ENCODE measurements around the gene CREB3L2.

The CREB3L2 gene

DNA sequence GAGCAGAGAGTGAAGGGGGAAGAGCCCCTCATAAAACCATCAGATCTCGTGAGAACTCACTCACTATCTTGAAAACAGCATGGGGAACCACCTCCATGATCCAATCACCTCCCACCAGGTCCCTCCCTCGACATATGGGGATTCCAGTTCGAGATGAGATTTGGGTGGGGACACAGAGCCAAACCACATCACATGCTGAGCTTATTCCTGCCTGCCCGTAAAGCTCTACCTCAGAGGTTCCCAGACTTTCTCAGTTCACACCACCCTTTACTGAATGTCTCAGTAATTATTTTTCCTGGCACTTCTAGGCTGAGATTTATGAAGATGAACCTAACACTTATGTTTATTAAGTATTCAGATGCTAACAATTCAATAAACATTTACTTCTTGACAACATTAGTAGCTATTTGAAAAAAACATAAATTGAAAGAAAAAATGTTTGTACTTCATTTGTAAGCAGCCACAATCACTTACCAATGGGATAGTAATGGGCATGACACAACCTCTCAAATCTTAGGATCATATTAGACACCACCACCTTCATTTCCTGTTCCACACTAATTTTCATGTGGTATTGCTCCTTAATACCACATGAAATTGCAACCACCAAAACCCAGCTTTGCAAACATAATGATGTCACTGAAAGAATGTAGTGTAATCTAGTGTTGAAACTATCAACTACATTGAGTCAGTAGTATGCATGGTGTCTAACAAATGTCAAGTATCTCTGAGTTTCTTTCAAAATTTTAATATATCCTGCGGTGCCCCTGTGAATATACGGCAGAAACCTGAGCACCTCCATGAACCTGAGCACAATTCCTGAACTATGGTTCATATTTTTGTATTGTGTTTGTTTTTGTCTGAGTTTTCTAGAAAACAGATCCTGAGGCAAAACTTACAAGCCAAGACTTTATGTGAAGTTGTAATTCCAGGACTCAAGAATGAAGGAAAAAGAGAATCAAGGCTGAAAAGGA is 150.6 kb downstream of the CREB3L2 start:
- H3K4me3 ChIP-seq (ENCODE audit: low read depth, low read length): no peak overlapping the region
- TF ChIP-seq, protein P1, sequence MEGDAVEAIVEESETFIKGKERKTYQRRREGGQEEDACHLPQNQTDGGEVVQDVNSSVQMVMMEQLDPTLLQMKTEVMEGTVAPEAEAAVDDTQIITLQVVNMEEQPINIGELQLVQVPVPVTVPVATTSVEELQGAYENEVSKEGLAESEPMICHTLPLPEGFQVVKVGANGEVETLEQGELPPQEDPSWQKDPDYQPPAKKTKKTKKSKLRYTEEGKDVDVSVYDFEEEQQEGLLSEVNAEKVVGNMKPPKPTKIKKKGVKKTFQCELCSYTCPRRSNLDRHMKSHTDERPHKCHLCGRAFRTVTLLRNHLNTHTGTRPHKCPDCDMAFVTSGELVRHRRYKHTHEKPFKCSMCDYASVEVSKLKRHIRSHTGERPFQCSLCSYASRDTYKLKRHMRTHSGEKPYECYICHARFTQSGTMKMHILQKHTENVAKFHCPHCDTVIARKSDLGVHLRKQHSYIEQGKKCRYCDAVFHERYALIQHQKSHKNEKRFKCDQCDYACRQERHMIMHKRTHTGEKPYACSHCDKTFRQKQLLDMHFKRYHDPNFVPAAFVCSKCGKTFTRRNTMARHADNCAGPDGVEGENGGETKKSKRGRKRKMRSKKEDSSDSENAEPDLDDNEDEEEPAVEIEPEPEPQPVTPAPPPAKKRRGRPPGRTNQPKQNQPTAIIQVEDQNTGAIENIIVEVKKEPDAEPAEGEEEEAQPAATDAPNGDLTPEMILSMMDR (IDR thresholded peaks at IDR 0.05; ENCODE audit: low read depth, low read length): no peak

DNA sequence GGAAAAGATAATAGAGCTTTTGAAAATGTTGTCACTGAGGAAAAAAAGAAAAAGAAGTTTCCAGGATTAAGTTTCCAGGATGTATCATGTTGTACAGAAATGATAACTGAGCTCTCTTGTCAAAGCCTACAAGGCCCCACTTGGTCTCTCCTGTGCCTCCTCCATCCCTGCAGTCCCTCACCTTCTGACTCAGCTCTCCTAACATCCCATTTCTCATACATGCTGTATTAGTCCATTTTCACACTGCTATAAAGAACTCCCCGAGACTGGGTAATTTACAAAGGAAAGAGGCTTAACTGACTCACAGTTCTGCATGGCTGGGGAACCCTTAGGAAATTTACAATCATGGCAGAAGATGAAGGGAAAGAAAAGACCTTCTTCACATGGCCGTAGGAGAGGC is 151.3 kb downstream of the CREB3L2 start:
- H3K4me3 ChIP-seq (ENCODE audit: low read depth, low read length): no peak overlapping the region
- TF ChIP-seq, protein P1 (IDR thresholded peaks at IDR 0.05; ENCODE audit: low read depth, low read length): no peak

DNA sequence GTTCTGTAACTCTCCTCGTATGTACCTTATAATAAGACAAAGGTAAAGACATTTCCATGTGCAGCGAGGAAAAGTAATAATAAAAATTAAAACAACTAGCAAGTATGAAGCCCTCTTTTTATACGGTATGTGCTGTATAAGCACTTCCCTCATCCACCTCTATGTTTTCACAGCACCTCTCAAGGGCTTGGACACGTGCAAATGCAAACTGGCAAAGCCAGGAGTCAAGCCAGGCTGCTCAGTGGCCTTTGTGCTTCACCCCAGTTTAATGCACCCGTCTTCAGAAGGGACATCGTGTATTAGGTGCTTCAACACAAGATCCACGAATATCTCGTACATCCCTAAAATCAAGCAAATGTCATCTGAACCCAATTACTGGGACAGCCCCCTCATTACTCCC is 153.8 kb downstream of the CREB3L2 start:
- TF ChIP-seq, protein P1 (IDR thresholded peaks at IDR 0.05; ENCODE audit: low read depth, low read length): no peak
- H3K4me3 ChIP-seq (ENCODE audit: low read depth, low read length): no peak overlapping the region

DNA sequence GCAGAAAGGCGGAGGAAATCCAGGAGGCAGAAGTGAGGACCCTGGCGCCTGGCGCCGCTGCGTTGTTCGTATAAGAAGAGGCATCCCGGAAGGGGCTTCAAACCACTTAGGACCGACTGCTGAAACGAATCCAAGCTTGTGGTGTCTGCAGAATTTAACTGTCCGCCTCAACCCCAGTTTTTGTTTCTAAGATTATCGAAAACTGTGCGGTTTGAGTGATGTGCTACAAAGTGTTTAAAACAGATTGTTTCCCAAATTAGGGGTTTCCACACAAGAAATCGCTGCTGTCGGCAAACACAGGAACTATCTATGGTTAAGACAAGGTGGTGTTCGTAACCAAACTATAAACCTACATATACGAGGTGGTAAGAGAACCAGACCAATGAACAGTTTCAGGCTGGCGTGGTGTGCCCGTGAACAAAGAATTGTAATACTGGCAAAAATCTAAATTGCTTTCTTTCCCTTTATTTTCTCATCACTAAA is 154.3 kb downstream of the CREB3L2 start:
- H3K4me3 ChIP-seq (ENCODE audit: low read depth, low read length): no peak overlapping the region
- TF ChIP-seq, protein P1 (IDR thresholded peaks at IDR 0.05; ENCODE audit: low read depth, low read length): no peak

DNA sequence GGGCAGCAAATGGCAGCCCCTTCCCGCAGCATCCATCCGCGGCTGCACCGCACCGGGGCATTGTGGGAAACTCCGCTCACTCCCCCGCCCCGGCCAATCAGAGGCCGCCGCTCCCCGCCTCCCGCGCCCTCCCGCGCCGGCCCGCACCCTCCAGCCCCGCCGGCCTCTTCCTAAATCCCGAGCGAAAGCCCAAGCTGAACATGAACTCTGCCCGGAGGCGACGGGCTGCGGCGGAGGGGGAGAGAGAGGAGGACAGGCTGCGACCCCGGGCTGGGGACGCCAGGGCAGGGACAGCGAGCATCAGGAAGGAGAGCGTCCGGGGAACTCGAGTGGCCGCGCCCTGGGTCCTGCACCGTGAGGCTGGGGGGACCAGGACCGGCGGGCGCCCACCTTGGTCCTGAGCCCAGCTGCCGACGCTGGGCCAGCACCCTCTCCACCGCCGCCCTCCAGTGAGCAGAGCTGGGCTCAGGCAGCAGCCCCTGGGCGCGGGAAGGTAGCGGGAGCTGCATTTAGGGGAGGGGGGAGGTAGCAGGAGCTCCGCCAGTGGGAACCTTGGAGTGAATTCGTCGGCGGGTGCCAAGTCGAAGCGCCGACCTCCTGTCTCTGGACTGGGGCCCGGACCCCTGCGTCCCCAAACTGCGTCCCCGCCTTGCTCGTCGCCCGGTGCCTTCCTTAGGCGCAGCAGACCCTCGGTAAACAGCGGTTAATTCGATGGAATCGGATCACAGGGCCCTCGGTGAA is 154.9 kb downstream of the CREB3L2 start, which contains the start of gene DGKI:
Gene DGKI (minus strand): TSS at position 148 of the 741 bp plus-strand sequence.
- H3K4me3 ChIP-seq (ENCODE audit: low read depth, low read length): peak within 1 kb of the TSS; percentile 57
- TF ChIP-seq, protein P1 (IDR thresholded peaks at IDR 0.05; ENCODE audit: low read depth, low read length): no peak

DNA sequence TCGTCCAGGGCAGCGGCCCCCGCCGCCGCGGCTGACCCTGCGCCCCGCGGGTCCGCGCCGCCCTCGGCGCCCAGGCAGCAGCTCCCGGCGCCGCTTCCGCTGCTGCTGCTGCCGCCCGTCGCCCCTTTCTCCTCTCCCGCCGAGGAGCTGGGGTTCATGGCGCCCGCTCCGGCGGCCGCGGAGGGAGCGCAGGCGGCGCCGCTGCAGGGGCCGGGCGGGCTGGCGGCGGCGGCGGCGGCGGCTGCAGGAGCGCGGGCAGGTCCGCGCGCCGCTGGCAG is 155.4 kb downstream of the CREB3L2 start:
- TF ChIP-seq, protein P1 (IDR thresholded peaks at IDR 0.05; ENCODE audit: low read depth, low read length): no peak
- H3K4me3 ChIP-seq (ENCODE audit: low read depth, low read length): peak overlapping the region; percentile 57
